Transverse colon (tissue), 4 donors: ENCODE results near the gene DPYD. TPM values are rescaled to one million over a fixed set of nuclear protein-coding genes. Genes with fewer than 3 reads are reported as not detected.
"Not testable (repeated sequence)": the region's sequence is repeated elsewhere in the genome, so short reads cannot be mapped to it uniquely, and the experiment has no call there.

Source experiments
- DNase-seq: peaks from one replicate; pipeline ENCODE4 v3.0.0-alpha.2; 2019
- H3K27ac ChIP-seq, 4 donors: fragments of 200-600 bp; sonication (generic); 2 replicates each; pipeline ENCODE4 v1.5.1; 2016 to 2018; ENCODE audit warnings: inconsistent platforms in 4 of 4
- H3K27me3 ChIP-seq: fragments of 200-600 bp; sonication (generic); 2 replicates; pipeline ENCODE4 v1.5.1; 2017; ENCODE audit warnings: inconsistent platforms
- H3K36me3 ChIP-seq, 4 donors: fragments of 200-600 bp; sonication (generic); 2 replicates each; pipeline ENCODE4 v1.5.1; 2017 to 2019; ENCODE audit warnings: inconsistent platforms in 4 of 4
- H3K4me1 ChIP-seq, 4 donors: fragments of 200-600 bp; sonication (generic); 2 replicates each; pipeline ENCODE4 v1.5.1; 2017 to 2020; ENCODE audit warnings: inconsistent platforms in 4 of 4
- H3K4me3 ChIP-seq, 4 donors: fragments of 200-600 bp; sonication (generic); 1 replicate in 1 of 4; 2 replicates in 3 of 4; pipeline versions ENCODE4 v1.5.1 to v1.6.1; 2017 to 2019; ENCODE audit warnings: inconsistent platforms in 4 of 4
- H3K9me3 ChIP-seq, 2 donors: fragments of 200-600 bp; sonication (generic); 2 replicates each; pipeline ENCODE4 v1.5.1; 2017 to 2019; ENCODE audit warnings: inconsistent platforms in 2 of 2
- CTCF ChIP-seq, 5 experiments: fragments of 200-600 bp in 3 of 5; fragments of 450-650 bp in 2 of 5; sonication (generic) in 3 of 5; IDR thresholded peaks; 1 replicate in 2 of 5; 2 replicates in 3 of 5; pipeline ENCODE4 v1.5.1; 2016 to 2017; ENCODE audit warnings: antibody characterized with exemption in 5 of 5, inconsistent platforms in 3 of 5, mild to moderate bottlenecking in 2 of 5, moderate library complexity in 1 of 5
- EP300 ChIP-seq: sonication (generic); formaldehyde crosslinking; IDR thresholded peaks from one replicate; pipeline ENCODE4 v1.6.1; 2017; ENCODE audit warnings: antibody characterized with exemption, low read depth
- POLR2A ChIP-seq: fragments of 450-650 bp; IDR thresholded peaks from one replicate; pipeline ENCODE4 v1.6.1; 2016; ENCODE audit warnings: antibody characterized with exemption, mild to moderate bottlenecking, moderate library complexity
- POLR2AphosphoS5 ChIP-seq, 3 donors: sonication (generic); formaldehyde crosslinking; IDR thresholded peaks; one replicate each; pipeline ENCODE4 v1.6.1; 2016; ENCODE audit warnings: antibody characterized with exemption in 3 of 3
- WGBS, 2 donors: methylation state at CpG; one replicate each; pipeline ENCODE4 v1.1.5; 2018; ENCODE audit warnings: low coverage in 1 of 2; 5-methylcytosine and 5-hydroxymethylcytosine counted together
- in situ Hi-C, 4 donors: fragments of 200-750 bp; cut with MboI; loops; one replicate each; pipeline versions ENCODE4 v1.15.0 to v1.15.1; 2017; ENCODE audit warnings: low sequenced_read_pairs in 3 of 4, low pct_ligation_motif_present in 1 of 4, low pct_unique_long_range_greater_than_20kb in 1 of 4
- intact Hi-C: fragments of 100-400 bp; cut with DNase I; formaldehyde crosslinking; loops from one replicate; pipeline ENCODE4 v1.15.1; 2023; ENCODE audit warnings: low total_unique reads
- total RNA-seq, 4 donors: library from RNA; depleted of rRNA; stranded (reverse); fragments of >200 nt; gene quantifications; one replicate each; pipeline ENCODE4 v1.1.0, GENCODE V29; 2016

Gene DPYD
- total RNA-seq, 4 donors from 2014 or later, result 11.2 to 34.8 (median 26.0) TPM

GRCh38 chr1:97238816-97239215, 682.0 kb downstream of the DPYD start:
- DNase-seq, result no peak
- no peaks in the 10 kb centered on the region for H3K4me1 ChIP-seq
- H3K9me3 ChIP-seq, result no peaks in the 10 kb centered on the region
- WGBS, 2 donors, result 76 to 89% methylated on average over 3 of the region's 3 CpGs
- H3K4me3 ChIP-seq, result no peak overlapping the region
- no peaks in the 10 kb centered on the region for H3K27me3 ChIP-seq
- intact Hi-C loops, result no loop called here
- TF ChIP-seq POLR2AphosphoS5 (IDR thresholded peaks at IDR 0.05), result no peak
- no peak for TF ChIP-seq EP300
- no peak for TF ChIP-seq POLR2A
- no peak for TF ChIP-seq CTCF (IDR thresholded peaks at IDR 0.05)
- no peak overlapping the region for H3K27ac ChIP-seq
- H3K36me3 ChIP-seq, result peaks cover 0 to 2% (median 0%) of the 10 kb centered on the region in 4 donors
- in situ Hi-C loops, result no loop called here

GRCh38 chr1:97231354-97231753, 689.5 kb downstream of the DPYD start:
- H3K4me3 ChIP-seq, H3K27me3 ChIP-seq, DNase-seq, H3K4me1 ChIP-seq, intact Hi-C loops, in situ Hi-C loops, H3K27ac ChIP-seq, H3K36me3 ChIP-seq, H3K9me3 ChIP-seq: not testable (repeated sequence)
- 94% methylated on average over 2 of the region's 2 CpGs; no CpG with 5 or more reads in 1 of the 2 donors for WGBS, 2 donors

- Histone ChIP-seq H3K9me3 (no peaks in the 10 kb centered on the region), H3K4me1 (no peaks in the 10 kb centered on the region), H3K4me3 (no peak overlapping the region), H3K27me3 (no peaks in the 10 kb centered on the region), H3K36me3 (no peaks in the 10 kb centered on the region), H3K27ac (no peak overlapping the region)
- TF ChIP-seq EP300, result no peak
- TF ChIP-seq POLR2AphosphoS5 (IDR thresholded peaks at IDR 0.05), result no peak
- no peak for TF ChIP-seq CTCF (IDR thresholded peaks at IDR 0.05)
- TF ChIP-seq POLR2A, result no peak
- DNase-seq, result no peak
- in situ Hi-C loops, result no loop called here
- WGBS, 2 donors, result 95 to 100% methylated on average over 2 of the region's 2 CpGs
- intact Hi-C loops, result no loop called here
These were observed 708.2 kb downstream of the DPYD start for GRCh38 chr1:97212671-97213070.

- intact Hi-C loops, result no loop called here
- in situ Hi-C loops, result no loop called here
These were observed 710.5 kb downstream of the DPYD start for GRCh38 chr1:97210307-97210706.

More at GRCh38 chr1:97210307-97210706, 710.5 kb downstream of the DPYD start:
- no peaks in the 10 kb centered on the region for H3K9me3 ChIP-seq
- DNase-seq, result no peak
- TF ChIP-seq EP300 (no peak), POLR2A (no peak), POLR2AphosphoS5 (IDR thresholded peaks at IDR 0.05) (no peak), CTCF (IDR thresholded peaks at IDR 0.05) (no peak)
- no peak overlapping the region for H3K4me3 ChIP-seq
- 66 to 90% methylated on average over 1 of the region's 1 CpG for WGBS, 2 donors
- H3K27ac ChIP-seq, result no peak overlapping the region
- no peaks in the 10 kb centered on the region for H3K36me3 ChIP-seq
- H3K4me1 ChIP-seq, result no peaks in the 10 kb centered on the region
- no peaks in the 10 kb centered on the region for H3K27me3 ChIP-seq
